Muscle of arm (tissue), 14 donors: Measurements from ENCODE around the gene NBPF20. TPM values are rescaled to one million over a fixed set of nuclear protein-coding genes. Genes with fewer than 3 reads are reported as not detected.
"Not testable (repeated sequence)": the region's sequence is repeated elsewhere in the genome, so short reads cannot be mapped to it uniquely, and the experiment has no call there.

Experiments used
- DNase-seq: peaks from one replicate; pipeline ENCODE4 v3.0.0-alpha.2; 2013
- long read RNA-seq, 11 donors: transcript quantifications; one replicate each; lab custom pipeline, GENCODE V29; 2026
- polyA plus RNA-seq, 12 donors: library from polyadenylated mRNA; unstranded; fragments of 120-200 nt; gene quantifications; one replicate each; pipeline ENCODE4 v1.2.1, GENCODE V29; 2013; ENCODE audit not compliant: insufficient read length in 12 of 12

The NBPF20 gene
- 1 to 10 TPM in 11 of 12 donors, not detected in 1; 2.8 to 6.9 (median 3.7) TPM for polyA plus RNA-seq
- long read RNA-seq, donor 1: 0 reads
- long read RNA-seq, donor 2: 0 reads
- long read RNA-seq, donor 3: 0 reads
- long read RNA-seq, donor 4: 0 reads
- long read RNA-seq, donor 5: 0 reads
- long read RNA-seq, donor 6: 0 reads
- long read RNA-seq, donor 7: 0 reads
- long read RNA-seq, donor 8: 0 reads
- long read RNA-seq, donor 9: 0 reads
- long read RNA-seq, donor 10: 0 reads
- long read RNA-seq, donor 11: 0 reads

- DNase-seq: peak; percentile 65
Observed at GRCh38 chr1:145425436-145426029, at the start of gene NBPF20. NBPF20 (minus strand) TSS chr1:145425603; CDS start chr1:145405272, 20,331 bp downstream.

- not testable (repeated sequence) for DNase-seq
Observed at GRCh38 chr1:145474837-145475368, 49.5 kb upstream of the NBPF20 start.

GRCh38 chr1:145472731-145473130 is 47.3 kb upstream of the NBPF20 start:
- DNase-seq: not testable (repeated sequence)

GRCh38 chr1:145471365-145471764 is 46.0 kb upstream of the NBPF20 start:
- not testable (repeated sequence) for DNase-seq

GRCh38 chr1:145465405-145466144 is 40.2 kb upstream of the NBPF20 start:
- DNase-seq: peak; percentile 46

- DNase-seq: not testable (repeated sequence)
Observed at GRCh38 chr1:145464708-145465336, 39.4 kb upstream of the NBPF20 start.

GRCh38 chr1:145464017-145464416 is 38.6 kb upstream of the NBPF20 start:
- DNase-seq: not testable (repeated sequence)

- DNase-seq: not testable (repeated sequence)
Observed at GRCh38 chr1:145460684-145461083, 35.3 kb upstream of the NBPF20 start.

- DNase-seq: not testable (repeated sequence)
Observed at GRCh38 chr1:145460048-145460447, 34.6 kb upstream of the NBPF20 start.

GRCh38 chr1:145459591-145459990 is 34.2 kb upstream of the NBPF20 start:
- not testable (repeated sequence) for DNase-seq

GRCh38 chr1:145459063-145459462 is 33.7 kb upstream of the NBPF20 start:
- not testable (repeated sequence) for DNase-seq

GRCh38 chr1:145454824-145455177 is 29.4 kb upstream of the NBPF20 start:
- not testable (repeated sequence) for DNase-seq

- DNase-seq: not testable (repeated sequence)
Observed at GRCh38 chr1:145453873-145454823, 28.7 kb upstream of the NBPF20 start.

GRCh38 chr1:145452506-145452905 is 27.1 kb upstream of the NBPF20 start:
- DNase-seq: not testable (repeated sequence)

- not testable (repeated sequence) for DNase-seq
Observed at GRCh38 chr1:145451914-145452313, 26.5 kb upstream of the NBPF20 start.

- not testable (repeated sequence) for DNase-seq
Observed at GRCh38 chr1:145445219-145445618, 19.8 kb upstream of the NBPF20 start.

- not testable (repeated sequence) for DNase-seq
Observed at GRCh38 chr1:145442340-145442739, 16.9 kb upstream of the NBPF20 start.

GRCh38 chr1:145431363-145432256 is 6.2 kb upstream of the NBPF20 start:
- not testable (repeated sequence) for DNase-seq

GRCh38 chr1:145430830-145431229 is 5.4 kb upstream of the NBPF20 start:
- DNase-seq: not testable (repeated sequence)

- DNase-seq: not testable (repeated sequence)
Observed at GRCh38 chr1:145429329-145429728, 3.9 kb upstream of the NBPF20 start.
